NAMALWA (cell line): ENCODE measurements around the gene SRC.

Experiments
- DNase-seq: peaks from one replicate; pipeline ENCODE4 v3.0.0-alpha.2; 2015; ENCODE audit warnings: low spot score

Gene SRC

GRCh38 chr20:37345339-37346235 lies at the start of gene SRC:
TSS of gene SRC (plus strand) at chr20:37346140. CDS start at chr20:37384154, 38,014 bp downstream.
- DNase-seq, result no peak

- no peak for DNase-seq
Measured at GRCh38 chr20:37296371-37296770, 49.6 kb upstream of the SRC start.

- no peak for DNase-seq
Measured at GRCh38 chr20:37297066-37297736, 48.7 kb upstream of the SRC start.

- DNase-seq, result no peak
Measured at GRCh38 chr20:37298190-37298939, 47.6 kb upstream of the SRC start.

GRCh38 chr20:37299718-37300528 lies 46.0 kb upstream of the SRC start:
- no peak for DNase-seq

GRCh38 chr20:37301120-37301519 lies 44.8 kb upstream of the SRC start:
- no peak for DNase-seq

GRCh38 chr20:37301558-37301957 lies 44.4 kb upstream of the SRC start:
- DNase-seq, result no peak

- DNase-seq, result no peak
Measured at GRCh38 chr20:37302981-37303380, 43.0 kb upstream of the SRC start.

- DNase-seq, result no peak
Measured at GRCh38 chr20:37303637-37304036, 42.3 kb upstream of the SRC start.

- no peak for DNase-seq
Measured at GRCh38 chr20:37305079-37305478, 40.9 kb upstream of the SRC start.

- DNase-seq, result no peak
Measured at GRCh38 chr20:37305839-37306238, 40.1 kb upstream of the SRC start.

- DNase-seq, result no peak
Measured at GRCh38 chr20:37308086-37309050, 37.6 kb upstream of the SRC start.

- no peak for DNase-seq
Measured at GRCh38 chr20:37309290-37309689, 36.6 kb upstream of the SRC start.

GRCh38 chr20:37309936-37310590 lies 35.9 kb upstream of the SRC start:
- DNase-seq, result no peak

GRCh38 chr20:37310951-37311350 lies 35.0 kb upstream of the SRC start:
- DNase-seq, result no peak

- no peak for DNase-seq
Measured at GRCh38 chr20:37311710-37312355, 34.1 kb upstream of the SRC start.

GRCh38 chr20:37313546-37314091 lies 32.3 kb upstream of the SRC start:
- DNase-seq, result no peak

- no peak for DNase-seq
Measured at GRCh38 chr20:37314099-37314498, 31.8 kb upstream of the SRC start.

- DNase-seq, result no peak
Measured at GRCh38 chr20:37314617-37315016, 31.3 kb upstream of the SRC start.
